CD14-positive monocyte (primary cell): Measurements from ENCODE around the gene INPP4B. TPM values are rescaled to one million over a fixed set of nuclear protein-coding genes. Genes with fewer than 3 reads are reported as not detected.

Experiments
- DNase-seq, 3 donors: peaks; one replicate each; pipeline ENCODE4 v3.0.0-alpha.2; 2011 to 2022
- H2AFZ ChIP-seq: 2 replicates; pipeline ENCODE4 v1.6.0; 2012; ENCODE audit warnings: mild to moderate bottlenecking, low read depth, low read length, inconsistent platforms; ENCODE audit not compliant: insufficient read depth, poor library complexity, severe bottlenecking
- H3K27ac ChIP-seq, 2 donors: 1 replicate in 1 of 2; 2 replicates in 1 of 2; pipeline ENCODE4 v1.5.1; 2012 to 2013; ENCODE audit warnings: low read length in 2 of 2, control low read depth in 1 of 2, inconsistent platforms in 1 of 2, low read depth in 1 of 2, mild to moderate bottlenecking in 1 of 2
- H3K27me3 ChIP-seq, 2 donors: one replicate each; pipeline versions ENCODE4 v1.6.0 to v1.6.1; 2011 to 2013; ENCODE audit warnings: low read length in 2 of 2; ENCODE audit not compliant: control insufficient read depth in 2 of 2, insufficient read depth in 2 of 2
- H3K36me3 ChIP-seq, 2 donors: replicated peaks in 1 of 2; 1 replicate in 1 of 2; 2 replicates in 1 of 2; pipeline versions ENCODE4 v1.5.1 to v1.6.1; 2012 to 2013; ENCODE audit warnings: low read length in 2 of 2, control low read depth in 1 of 2, inconsistent platforms in 1 of 2, mild to moderate bottlenecking in 1 of 2; ENCODE audit not compliant: insufficient read depth in 2 of 2, control insufficient read depth in 1 of 2
- H3K4me1 ChIP-seq, 2 donors: 1 replicate in 1 of 2; 2 replicates in 1 of 2; pipeline versions ENCODE4 v1.5.1 to v1.6.1; 2012 to 2013; ENCODE audit warnings: low read length in 2 of 2, control low read depth in 1 of 2, inconsistent platforms in 1 of 2, mild to moderate bottlenecking in 1 of 2, moderate library complexity in 1 of 2; ENCODE audit not compliant: insufficient read depth in 2 of 2, control insufficient read depth in 1 of 2
- H3K4me2 ChIP-seq: replicated peaks from 2 replicates; pipeline ENCODE3; 2012; ENCODE audit warnings: low read length, moderate library complexity, mild to moderate bottlenecking; ENCODE audit not compliant: poor library complexity, severe bottlenecking; ENCODE audit errors: extremely low read depth
- H3K4me3 ChIP-seq, 3 experiments: fragments of 200-600 bp in 1 of 3; sonication (generic) in 1 of 3; replicated peaks in 1 of 3; 1 replicate in 2 of 3; 2 replicates in 1 of 3; pipeline ENCODE4 v1.5.1; 2011 to 2013; ENCODE audit warnings: low read length in 3 of 3, mild to moderate bottlenecking in 3 of 3, control low read depth in 2 of 3, low read depth in 2 of 3, inconsistent platforms in 1 of 3, moderate library complexity in 1 of 3
- H3K79me2 ChIP-seq: 2 replicates; pipeline ENCODE4 v1.6.0; 2012; ENCODE audit warnings: mild to moderate bottlenecking, control low read depth, inconsistent platforms, low read length, moderate library complexity; ENCODE audit not compliant: insufficient read depth
- H3K9ac ChIP-seq: 2 replicates; pipeline ENCODE4 v1.6.0; 2017; ENCODE audit warnings: low read length, mild to moderate bottlenecking; ENCODE audit not compliant: insufficient read depth, poor library complexity, severe bottlenecking
- H3K9me3 ChIP-seq, 2 donors: replicated peaks in 1 of 2; 1 replicate in 1 of 2; 2 replicates in 1 of 2; pipeline versions ENCODE4 v1.5.1 to v1.6.1; 2012 to 2013; ENCODE audit warnings: low read length in 2 of 2, control low read depth in 1 of 2; ENCODE audit not compliant: control insufficient read depth in 1 of 2, insufficient read depth in 1 of 2
- H4K20me1 ChIP-seq: 2 replicates; pipeline ENCODE4 v1.6.0; 2012; ENCODE audit warnings: mild to moderate bottlenecking, low read length, control low read depth, moderate library complexity; ENCODE audit not compliant: insufficient read depth
- H3K27ac Mint-ChIP-seq, 7 donors: one replicate each; pipeline ENCODE4 v1.8.0; 2020; ENCODE audit warnings: mild to moderate bottlenecking in 7 of 7, mixed read lengths in 7 of 7, moderate library complexity in 6 of 7, inconsistent platforms in 2 of 7
- H3K27me3 Mint-ChIP-seq, 3 donors: one replicate each; pipeline ENCODE4 v1.8.0; 2021 to 2022; ENCODE audit warnings: low read depth in 3 of 3, mild to moderate bottlenecking in 3 of 3, mixed read lengths in 3 of 3, moderate library complexity in 3 of 3, inconsistent platforms in 1 of 3
- H3K36me3 Mint-ChIP-seq, 2 donors: one replicate each; pipeline ENCODE4 v1.8.0; 2020; ENCODE audit warnings: mixed read lengths in 2 of 2, inconsistent platforms in 1 of 2, mild to moderate bottlenecking in 1 of 2
- H3K4me1 Mint-ChIP-seq: one replicate; pipeline ENCODE4 v1.8.0; 2020; ENCODE audit warnings: mild to moderate bottlenecking, mixed read lengths
- H3K4me3 Mint-ChIP-seq, 2 donors: one replicate each; pipeline ENCODE4 v1.8.0; 2020; ENCODE audit warnings: mild to moderate bottlenecking in 2 of 2, mixed read lengths in 2 of 2, moderate library complexity in 1 of 2
- H3K9me3 Mint-ChIP-seq, 7 donors: one replicate each; pipeline ENCODE4 v1.8.0; 2020 to 2022; ENCODE audit warnings: mixed read lengths in 7 of 7, mild to moderate bottlenecking in 6 of 7, moderate library complexity in 6 of 7, inconsistent platforms in 2 of 7
- CTCF ChIP-seq: fragments of 200-600 bp; IDR thresholded peaks from one replicate; pipeline ENCODE4 v1.8.0; 2022; ENCODE audit warnings: antibody characterized with exemption, mild to moderate bottlenecking
- WGBS: methylation state at CpG from one replicate; pipeline ENCODE4 v1.1.5; 2013; ENCODE audit warnings: missing lambda C conversion rate; ENCODE audit not compliant: insufficient coverage; 5-methylcytosine and 5-hydroxymethylcytosine counted together
- intact Hi-C, 2 donors: fragments of 100-400 bp; cut with micrococcal nuclease; formaldehyde crosslinking; loops; one replicate each; pipeline versions ENCODE4 v1.15.0 to v1.15.1; 2023
- polyA plus RNA-seq, 3 donors: library from polyadenylated mRNA; depleted of rRNA in 1 of 3; unstranded in 2 of 3; stranded (reverse) in 1 of 3; fragments of 300-500 nt in 2 of 3; fragments of >200 nt in 1 of 3; fragmentation: Illumina TruSeq in 2 of 3; gene quantifications; 1 replicate in 2 of 3; 2 replicates in 1 of 3; pipeline ENCODE4 v1.2.3, GENCODE V29; 2012 to 2021

Gene INPP4B
- polyA plus RNA-seq, 3 donors, result 0.13 to 0.38 (median 0.22) TPM

- Histone ChIP-seq H3K4me1 (no peaks in the 10 kb centered on the region), H3K36me3 (no peaks in the 10 kb centered on the region), H2AFZ (no peak overlapping the region), H3K27me3 (no peaks in the 10 kb centered on the region), H3K9ac (no peak overlapping the region), H3K4me3 (no peak overlapping the region), H3K9me3 (no peaks in the 10 kb centered on the region), H3K79me2 (no peaks in the 10 kb centered on the region), H4K20me1 (no peaks in the 10 kb centered on the region), H3K4me2 (no peak overlapping the region), H3K27ac (no peak overlapping the region)
- Mint-ChIP-seq H3K36me3 (no peaks in the 10 kb centered on the region), H3K27ac (no peak overlapping the region), H3K9me3 (no peaks in the 10 kb centered on the region), H3K27me3 (peaks cover 0 to 1% (median 0%) of the 10 kb centered on the region in 3 donors), H3K4me1 (no peaks in the 10 kb centered on the region), H3K4me3 (no peak overlapping the region)
- 100% methylated on average over 1 of the region's 3 CpGs for WGBS
- intact Hi-C loops, result no loop called here
- no peak for DNase-seq
- TF ChIP-seq CTCF, result no peak
Measured at GRCh38 chr4:142420311-142421095, 425.6 kb downstream of the INPP4B start.

- Histone ChIP-seq H3K4me3 (no peak overlapping the region), H3K4me2 (no peak overlapping the region), H3K36me3 (no peaks in the 10 kb centered on the region), H4K20me1 (no peaks in the 10 kb centered on the region), H3K79me2 (no peaks in the 10 kb centered on the region), H2AFZ (no peak overlapping the region), H3K9ac (no peak overlapping the region), H3K4me1 (no peaks in the 10 kb centered on the region), H3K27me3 (no peaks in the 10 kb centered on the region), H3K9me3 (no peaks in the 10 kb centered on the region), H3K27ac (no peak overlapping the region)
- H3K9me3 Mint-ChIP-seq, result peaks cover 0 to 3% (median 0%) of the 10 kb centered on the region in 7 donors
- WGBS, result 75% methylated on average over 1 of the region's 1 CpG
- no peak for TF ChIP-seq CTCF
- DNase-seq, result no peak
- H3K27me3 Mint-ChIP-seq, result peaks cover 0 to 1% (median 0%) of the 10 kb centered on the region in 3 donors
- no peaks in the 10 kb centered on the region for H3K36me3 Mint-ChIP-seq
- intact Hi-C loops, result no loop called here
- no peaks in the 10 kb centered on the region for H3K4me1 Mint-ChIP-seq
- H3K4me3 Mint-ChIP-seq, result no peak overlapping the region
- H3K27ac Mint-ChIP-seq, result no peak overlapping the region
Measured at GRCh38 chr4:142419712-142420111, 426.4 kb downstream of the INPP4B start.
